Measurements from ENCODE around the gene GTF2F2.
A peak's percentile ranks its signal among the peaks of the same experiment; 100 is the strongest.

GTF2F2 gene

DNA sequence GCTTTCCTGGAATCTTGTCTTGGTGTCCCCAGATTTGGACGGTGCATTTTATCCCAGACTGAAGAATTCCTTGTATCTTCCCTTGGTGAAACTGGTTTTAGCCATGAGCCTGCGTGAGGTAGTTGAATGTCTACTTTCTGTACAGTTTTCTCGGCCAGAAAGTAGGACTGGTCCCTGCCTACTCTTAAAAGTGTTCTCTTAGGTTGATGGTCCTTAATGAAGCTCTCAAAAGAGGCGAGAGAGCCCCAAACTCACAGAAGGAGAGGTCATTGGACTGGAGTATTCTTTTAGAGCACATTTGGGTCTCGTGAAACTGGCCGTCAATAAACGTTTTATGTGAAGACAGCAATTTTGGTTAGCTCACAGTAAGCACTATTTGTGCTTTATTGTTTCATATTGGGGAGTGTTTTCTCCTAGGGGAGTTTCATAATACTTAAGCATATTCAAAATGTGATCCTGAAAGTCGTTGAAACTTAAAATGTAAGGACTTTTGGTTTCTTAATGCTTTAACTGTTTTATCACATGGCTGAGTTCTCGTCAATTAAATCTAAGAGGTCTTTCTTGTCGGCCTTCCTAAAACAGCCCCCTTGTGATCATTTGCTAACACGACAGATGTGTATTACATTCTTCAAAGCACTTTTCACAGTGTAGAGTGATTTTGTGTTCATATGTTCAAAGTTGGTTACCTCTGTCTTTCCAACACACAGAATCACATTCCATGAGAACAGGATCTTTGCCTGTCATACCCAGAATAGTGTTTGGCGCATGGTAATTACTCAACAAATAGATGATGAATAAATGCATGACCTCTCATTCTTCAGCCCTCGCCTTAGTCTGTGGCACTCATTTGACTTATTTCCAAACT lies 889 bp downstream of the GTF2F2 start:
- H3K4me3 ChIP-seq, result peak overlapping the region; percentile 85
- peak overlapping the region; percentile 83 for H3K4me2 ChIP-seq
- TF ChIP-seq Cebpa-rat (IDR thresholded peaks at IDR 0.05), result no peak
- H3K27me3 ChIP-seq, result no peaks in the 10 kb centered on the region
- H3K27ac ChIP-seq, result peak overlapping the region; percentile 86
- peak overlapping the region; percentile 93 for H3K9ac ChIP-seq
- H3K36me3 ChIP-seq, result peaks cover 17% of the 10 kb centered on the region
- peaks cover 48% of the 10 kb centered on the region for H4K20me1 ChIP-seq
- peaks cover 21% of the 10 kb centered on the region for H3K4me1 ChIP-seq
- H3K9me3 ChIP-seq, result no peaks in the 10 kb centered on the region

DNA sequence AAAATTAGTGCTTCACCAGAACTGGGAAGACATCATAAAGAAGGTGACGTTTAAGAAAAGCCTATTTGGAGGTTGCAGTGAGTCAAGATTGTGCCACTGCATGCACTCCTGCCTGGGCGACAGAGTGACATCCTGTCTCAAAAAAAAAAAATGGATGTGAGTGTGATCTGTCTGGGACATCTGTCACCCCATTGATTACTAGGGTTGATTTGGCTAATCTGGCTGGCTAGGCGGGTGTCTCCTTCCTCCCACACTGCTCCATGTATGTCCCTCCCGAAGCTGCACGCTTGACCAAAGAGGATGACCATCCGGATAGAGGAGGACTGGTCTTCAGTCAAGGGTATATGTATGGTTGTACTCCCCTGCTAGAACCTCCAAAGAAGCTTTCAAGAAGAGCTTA lies 2.6 kb downstream of the GTF2F2 start:
- H3K36me3 ChIP-seq, result peaks cover 30% of the 10 kb centered on the region
- no peak overlapping the region for H3K9ac ChIP-seq
- H3K27ac ChIP-seq, result no peak overlapping the region
- no peaks in the 10 kb centered on the region for H3K27me3 ChIP-seq
- no peak overlapping the region for H3K4me2 ChIP-seq
- H3K4me3 ChIP-seq, result no peak overlapping the region
- H4K20me1 ChIP-seq, result peaks cover 64% of the 10 kb centered on the region
- TF ChIP-seq Cebpa-rat (IDR thresholded peaks at IDR 0.05), result no peak
- no peaks in the 10 kb centered on the region for H3K9me3 ChIP-seq
- peaks cover 21% of the 10 kb centered on the region for H3K4me1 ChIP-seq

DNA sequence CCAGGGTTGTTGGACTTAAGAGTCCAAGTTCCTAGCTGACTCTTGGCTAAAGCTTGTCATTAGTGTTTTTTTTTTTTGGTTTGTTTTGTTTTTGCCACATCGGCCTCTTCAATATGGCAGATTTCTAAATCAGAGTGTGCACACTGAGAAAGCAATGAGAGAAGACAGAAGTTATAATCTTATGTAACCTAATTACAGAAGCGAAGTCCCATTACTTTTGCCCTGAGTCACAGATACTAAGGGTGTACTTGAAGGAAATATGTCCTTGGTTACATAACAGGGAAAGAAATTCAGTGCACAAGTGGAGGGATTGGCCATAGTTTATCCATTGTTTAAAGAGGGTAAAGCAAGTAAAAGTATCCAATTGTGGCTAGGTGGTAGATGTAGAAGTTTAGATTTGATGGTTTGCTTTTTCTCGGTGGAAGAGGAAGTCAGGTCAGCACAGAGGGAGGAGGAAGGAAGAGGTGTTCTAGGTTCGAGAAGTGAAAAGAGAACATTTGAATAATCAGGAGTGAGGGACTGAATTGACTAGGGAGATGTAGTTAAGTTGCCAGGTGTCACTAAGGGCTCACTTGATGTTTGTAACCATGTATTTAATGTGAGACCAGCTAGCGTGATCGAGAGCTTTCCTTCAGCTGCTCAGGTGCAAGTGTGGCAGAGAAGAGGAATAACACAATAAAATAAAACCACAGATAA lies 12.2 kb downstream of the GTF2F2 start:
- Histone ChIP-seq H3K36me3 (peaks cover 61% of the 10 kb centered on the region), H3K9me3 (peaks cover 50% of the 10 kb centered on the region), H4K20me1 (peaks cover 94% of the 10 kb centered on the region), H3K9ac (no peak overlapping the region), H3K4me3 (no peak overlapping the region), H3K27ac (no peak overlapping the region), H3K4me1 (no peaks in the 10 kb centered on the region), H3K27me3 (no peaks in the 10 kb centered on the region), H3K4me2 (no peak overlapping the region)
- no peak for TF ChIP-seq Cebpa-rat (IDR thresholded peaks at IDR 0.05)

DNA sequence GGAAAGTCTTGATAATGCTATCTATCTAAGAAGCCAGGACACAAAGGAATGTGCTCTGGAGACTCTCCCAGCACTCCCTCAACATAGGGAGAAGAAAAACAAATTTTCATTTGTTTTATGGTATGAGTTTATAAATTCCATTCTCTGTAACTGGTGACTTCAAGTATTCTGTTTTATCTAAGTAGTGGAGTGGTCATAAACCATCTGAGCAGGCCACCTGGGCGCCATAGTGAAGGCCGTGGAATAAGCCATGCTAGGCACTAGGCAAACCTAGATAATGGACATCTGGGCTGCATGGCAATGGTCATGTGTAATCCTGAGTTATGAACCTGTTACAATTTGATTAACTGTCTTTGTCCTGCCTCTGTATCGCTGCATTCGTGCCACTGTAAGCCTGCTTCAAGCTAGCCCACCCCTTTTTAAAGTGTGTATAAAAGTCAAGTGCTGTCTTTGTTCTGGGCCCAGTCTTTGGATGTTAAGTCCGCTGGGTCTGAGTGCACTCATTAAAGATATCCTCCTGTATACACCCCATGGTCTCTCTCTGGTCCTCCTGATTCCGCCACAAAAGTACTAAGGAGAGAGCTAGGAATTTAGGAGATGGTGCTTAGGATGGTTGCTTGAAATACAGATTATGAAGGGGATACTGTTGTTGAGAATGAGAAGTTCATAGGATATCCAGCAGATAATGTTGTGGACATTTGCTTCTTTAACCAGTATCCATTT lies 13.2 kb downstream of the GTF2F2 start:
- H3K36me3 ChIP-seq, result peaks cover 71% of the 10 kb centered on the region
- H3K27ac ChIP-seq, result no peak overlapping the region
- TF ChIP-seq Cebpa-rat (IDR thresholded peaks at IDR 0.05), result no peak
- H3K9ac ChIP-seq, result no peak overlapping the region
- no peak overlapping the region for H3K4me3 ChIP-seq
- H3K4me2 ChIP-seq, result no peak overlapping the region
- H3K9me3 ChIP-seq, result peaks cover 50% of the 10 kb centered on the region
- no peaks in the 10 kb centered on the region for H3K4me1 ChIP-seq
- no peaks in the 10 kb centered on the region for H3K27me3 ChIP-seq
- H4K20me1 ChIP-seq, result peaks cover 99% of the 10 kb centered on the region

DNA sequence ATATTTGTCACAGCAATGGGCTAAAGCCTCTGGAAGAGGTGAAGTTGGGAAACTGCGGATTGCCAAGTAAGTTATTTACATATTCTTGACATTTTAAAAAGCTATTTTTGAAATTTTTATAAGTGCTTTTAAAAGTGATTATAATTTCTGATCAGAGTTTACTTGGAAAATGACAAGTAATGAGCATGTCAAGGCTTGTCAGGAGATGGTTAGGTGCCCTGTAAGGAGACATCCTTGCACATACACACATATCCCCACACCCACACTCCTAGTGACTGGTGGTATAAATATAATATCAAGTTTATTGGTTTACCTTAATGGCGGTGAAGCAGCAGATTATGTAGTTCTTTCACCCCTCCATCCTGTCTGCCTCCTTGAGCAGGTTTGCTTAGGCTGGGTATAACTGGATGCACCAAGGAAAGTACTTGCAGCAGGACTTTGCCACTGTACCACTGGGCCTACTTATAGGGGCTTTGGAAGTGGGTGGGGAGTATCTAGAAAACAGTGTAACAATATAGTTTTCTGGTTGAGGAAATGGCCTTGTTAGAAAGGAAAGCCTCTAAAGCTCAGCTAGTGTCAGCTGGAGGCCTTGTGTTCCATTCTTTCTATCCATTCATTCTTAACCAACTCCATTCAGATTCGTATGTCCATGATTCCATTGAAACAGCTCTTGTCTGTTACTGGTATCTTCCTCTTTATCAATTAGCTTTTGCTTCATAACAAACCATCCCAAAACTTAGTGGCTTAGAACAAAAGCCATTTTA lies 16.6 kb downstream of the GTF2F2 start:
- H4K20me1 ChIP-seq, result peaks cover 81% of the 10 kb centered on the region
- H3K27ac ChIP-seq, result no peak overlapping the region

DNA sequence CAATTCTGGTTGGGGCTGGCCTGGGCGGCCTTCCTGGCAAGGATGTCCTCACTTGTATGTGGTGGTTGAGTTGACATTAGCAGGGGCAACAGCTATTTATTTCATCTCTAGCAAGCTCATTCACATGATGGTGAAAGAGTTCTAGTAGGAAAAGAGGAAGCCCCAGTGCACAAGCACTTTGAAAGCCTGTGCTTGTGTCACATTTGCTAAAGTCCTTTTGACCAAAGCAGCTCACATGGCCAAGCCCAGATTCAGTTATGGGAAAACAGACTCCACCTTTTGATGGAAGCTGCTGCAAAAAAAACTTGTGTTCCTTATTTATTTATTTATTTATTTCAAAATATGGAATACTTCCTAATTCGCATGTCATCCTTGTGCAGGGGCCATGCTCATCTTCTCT lies 17.2 kb downstream of the GTF2F2 start:
- no peaks in the 10 kb centered on the region for H3K27me3 ChIP-seq

More for the DNA sequence above, 16.6 kb downstream of the GTF2F2 start:
- no peak for TF ChIP-seq Cebpa-rat (IDR thresholded peaks at IDR 0.05)
- H3K4me2 ChIP-seq, result no peak overlapping the region
- no peak overlapping the region for H3K4me3 ChIP-seq
- H3K9me3 ChIP-seq, result peaks cover 26% of the 10 kb centered on the region
- H3K27me3 ChIP-seq, result no peaks in the 10 kb centered on the region
- peaks cover 70% of the 10 kb centered on the region for H3K36me3 ChIP-seq
- no peaks in the 10 kb centered on the region for H3K4me1 ChIP-seq
- no peak overlapping the region for H3K9ac ChIP-seq

DNA sequence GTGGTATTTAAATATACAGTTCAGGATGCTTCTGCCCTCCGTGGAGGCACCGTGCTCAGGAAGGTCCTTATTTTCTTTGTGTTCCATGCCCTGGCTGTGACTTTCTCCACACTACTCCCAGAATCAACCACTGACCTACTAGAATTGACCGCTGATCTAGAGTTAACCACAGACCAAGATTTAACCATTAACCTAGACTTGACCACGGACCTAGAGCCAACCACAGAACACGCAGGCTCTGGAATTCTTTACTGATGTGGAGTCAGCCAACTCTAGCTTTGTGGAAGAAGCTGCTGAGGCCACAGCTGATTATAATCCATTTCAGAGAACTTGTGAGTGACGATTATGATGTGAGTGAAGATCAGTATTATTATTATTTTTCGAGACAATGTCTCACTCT lies 18.0 kb downstream of the GTF2F2 start:
- no peak for TF ChIP-seq Cebpa-rat (IDR thresholded peaks at IDR 0.05)
- H4K20me1 ChIP-seq, result peaks cover 81% of the 10 kb centered on the region
- peaks cover 12% of the 10 kb centered on the region for H3K9me3 ChIP-seq
- H3K4me1 ChIP-seq, result no peaks in the 10 kb centered on the region
- H3K4me3 ChIP-seq, result no peak overlapping the region
- H3K27ac ChIP-seq, result no peak overlapping the region
- H3K36me3 ChIP-seq, result peaks cover 62% of the 10 kb centered on the region
- no peaks in the 10 kb centered on the region for H3K27me3 ChIP-seq
- H3K9ac ChIP-seq, result no peak overlapping the region
- no peak overlapping the region for H3K4me2 ChIP-seq

More for the DNA sequence above, 17.2 kb downstream of the GTF2F2 start:
- H3K9ac ChIP-seq, result no peak overlapping the region
- no peak for TF ChIP-seq Cebpa-rat (IDR thresholded peaks at IDR 0.05)
- peaks cover 81% of the 10 kb centered on the region for H4K20me1 ChIP-seq
- H3K4me1 ChIP-seq, result no peaks in the 10 kb centered on the region
- H3K9me3 ChIP-seq, result peaks cover 20% of the 10 kb centered on the region
- H3K36me3 ChIP-seq, result peaks cover 68% of the 10 kb centered on the region
- no peak overlapping the region for H3K4me2 ChIP-seq
- no peak overlapping the region for H3K27ac ChIP-seq
- H3K4me3 ChIP-seq, result no peak overlapping the region

DNA sequence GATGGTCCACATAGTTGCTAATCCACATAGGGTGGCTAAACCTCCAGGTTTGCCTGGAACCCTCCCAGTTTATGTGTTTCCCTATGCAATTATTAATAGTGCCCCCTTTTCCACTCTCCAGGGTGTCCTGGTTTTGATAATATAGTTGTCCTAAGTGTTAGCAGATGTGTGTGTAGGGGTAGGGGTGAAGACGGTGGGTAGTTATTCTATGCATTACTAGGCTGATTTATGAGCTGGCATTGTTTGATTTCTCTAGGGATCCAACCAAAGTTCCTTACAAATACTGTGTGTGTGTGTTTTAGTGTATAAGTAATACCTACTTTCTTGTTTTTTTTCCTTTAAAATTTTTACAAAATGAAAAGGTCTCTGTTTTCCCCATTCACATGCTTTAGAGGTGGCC lies 21.1 kb downstream of the GTF2F2 start:
- Histone ChIP-seq H3K4me3 (no peak overlapping the region), H3K4me2 (no peak overlapping the region), H3K27ac (no peak overlapping the region), H3K36me3 (peaks cover 67% of the 10 kb centered on the region), H4K20me1 (peaks cover 69% of the 10 kb centered on the region), H3K4me1 (no peaks in the 10 kb centered on the region), H3K9ac (no peak overlapping the region), H3K27me3 (no peaks in the 10 kb centered on the region), H3K9me3 (no peaks in the 10 kb centered on the region)
- TF ChIP-seq Cebpa-rat (IDR thresholded peaks at IDR 0.05), result no peak
